HG02884 (cell line): ENCODE data around the gene PAEP.

Source experiments
- ATAC-seq: cut with Tn5 transposase; IDR thresholded peaks from one replicate; pipeline ENCODE4 v1.9.1; 2021; ENCODE audit warnings: mild to moderate bottlenecking, moderate library complexity; ENCODE audit not compliant: unreplicated experiment

Gene PAEP

GRCh38 chr9:135574331-135574730 lies 12.8 kb downstream of the PAEP start:
- no peak for ATAC-seq

DNA sequence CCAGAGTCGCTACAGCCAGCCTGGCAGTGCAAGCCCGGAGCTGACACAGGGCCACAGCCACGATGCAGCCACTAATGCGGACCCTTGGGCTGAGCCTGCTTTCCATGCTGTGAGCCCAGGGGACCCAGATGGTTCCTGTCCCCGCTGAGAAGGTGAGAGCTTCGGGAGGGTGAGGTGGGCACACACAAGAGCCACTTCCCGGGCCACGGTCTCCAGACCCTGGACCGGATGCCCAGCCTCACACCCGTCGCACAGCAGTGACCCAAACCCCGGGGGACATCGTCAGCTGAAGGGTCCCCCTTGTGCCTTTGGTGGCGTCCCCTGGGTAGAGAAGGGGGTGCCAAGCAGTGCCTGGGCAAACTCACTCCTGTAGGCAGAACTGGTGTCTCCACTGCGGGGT lies 13.4 kb downstream of the PAEP start:
- ATAC-seq = no peak

GRCh38 chr9:135575995-135576631 lies 14.6 kb downstream of the PAEP start:
- no peak for ATAC-seq

GRCh38 chr9:135577256-135577655 lies 15.7 kb downstream of the PAEP start:
- no peak for ATAC-seq

DNA sequence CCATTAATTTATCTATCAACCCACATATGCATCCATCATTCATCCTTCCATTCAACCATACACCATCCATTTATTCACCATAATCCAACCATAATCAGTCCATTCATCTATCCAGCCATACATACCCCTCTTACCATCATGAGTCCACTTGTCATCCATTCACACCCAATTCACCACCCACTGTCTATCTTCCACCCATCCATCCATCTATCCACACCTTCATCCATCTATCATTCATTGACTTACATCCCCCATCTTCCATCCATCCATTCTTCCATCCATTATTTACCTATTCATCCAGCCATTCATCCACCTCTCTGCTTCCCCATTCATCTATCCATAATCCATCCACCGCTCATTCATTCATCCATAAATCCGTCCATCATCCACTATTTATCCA lies 17.8 kb downstream of the PAEP start:
- no peak for ATAC-seq

GRCh38 chr9:135579889-135580660 lies 18.5 kb downstream of the PAEP start:
- ATAC-seq = no peak

DNA sequence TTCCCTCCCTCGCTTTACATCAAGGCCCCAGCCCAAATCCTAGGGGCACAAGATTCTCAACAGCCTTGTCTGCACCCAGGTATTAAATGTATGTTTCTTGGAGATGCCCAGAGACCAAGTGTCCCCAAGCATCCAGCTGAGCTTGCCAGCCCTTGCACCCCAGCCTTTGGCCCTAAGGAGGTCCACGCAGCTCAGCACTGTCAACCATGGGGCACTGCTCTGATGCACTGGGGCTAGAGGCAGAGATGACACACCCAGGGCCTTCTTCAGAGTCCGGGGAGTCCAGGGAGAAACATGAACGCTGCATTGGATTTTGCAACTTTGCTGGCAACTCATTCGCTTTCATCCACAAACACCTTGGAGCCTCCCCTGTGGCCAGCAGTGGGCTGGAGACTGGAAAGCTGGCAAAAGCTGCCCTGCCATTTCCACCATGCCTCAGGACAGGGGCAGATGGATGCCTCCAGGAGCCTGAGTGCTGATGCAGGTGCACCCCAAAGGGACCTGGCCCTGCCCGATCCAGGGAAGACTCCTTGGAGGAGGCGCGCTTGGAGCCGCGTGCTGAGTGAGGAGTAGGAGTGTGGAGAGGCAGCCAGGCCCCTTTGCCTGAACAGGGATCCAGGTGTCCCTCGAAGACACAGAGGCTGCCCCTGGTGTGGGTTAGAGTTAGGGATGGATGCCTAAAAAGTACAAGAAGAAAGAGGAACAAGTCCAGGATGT lies 19.3 kb downstream of the PAEP start:
- no peak for ATAC-seq

DNA sequence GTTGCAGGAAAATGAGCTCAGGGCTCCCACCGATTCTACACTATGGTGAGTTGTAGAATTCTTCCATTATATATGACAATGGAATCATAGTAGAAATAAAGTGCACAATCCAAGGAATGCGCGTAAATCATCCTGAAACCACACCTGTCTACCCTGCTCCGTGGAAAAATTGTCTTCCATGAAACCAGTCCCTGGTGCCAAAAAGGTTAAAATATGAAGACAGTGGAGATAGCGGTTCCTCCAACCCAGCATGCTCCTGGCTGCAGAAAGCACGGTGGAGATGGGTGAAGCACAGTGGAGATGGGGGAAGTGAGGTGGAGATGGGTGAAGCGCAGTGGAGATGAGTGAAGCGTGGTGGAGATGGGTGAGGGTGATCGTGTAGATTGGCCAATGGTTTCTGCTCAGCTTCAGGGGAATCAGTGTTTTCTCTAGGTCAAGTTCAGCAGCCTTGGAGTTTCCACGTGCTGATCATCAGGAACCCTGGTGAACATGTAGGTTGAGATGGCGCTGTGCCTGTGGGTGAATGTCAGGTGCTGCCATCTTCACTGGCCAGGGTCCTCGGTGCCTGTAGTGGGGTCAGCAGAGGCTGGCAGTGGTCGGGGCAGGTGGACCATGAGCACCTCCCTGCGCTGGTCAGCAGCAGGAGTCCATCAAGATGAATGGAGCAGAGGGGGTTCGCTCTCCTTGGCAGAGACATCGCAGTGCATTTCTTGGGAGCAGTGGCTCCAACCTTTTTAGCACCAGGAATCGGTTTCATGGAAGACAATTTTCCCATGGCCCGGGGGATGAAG lies 20.3 kb downstream of the PAEP start:
- ATAC-seq = no peak

DNA sequence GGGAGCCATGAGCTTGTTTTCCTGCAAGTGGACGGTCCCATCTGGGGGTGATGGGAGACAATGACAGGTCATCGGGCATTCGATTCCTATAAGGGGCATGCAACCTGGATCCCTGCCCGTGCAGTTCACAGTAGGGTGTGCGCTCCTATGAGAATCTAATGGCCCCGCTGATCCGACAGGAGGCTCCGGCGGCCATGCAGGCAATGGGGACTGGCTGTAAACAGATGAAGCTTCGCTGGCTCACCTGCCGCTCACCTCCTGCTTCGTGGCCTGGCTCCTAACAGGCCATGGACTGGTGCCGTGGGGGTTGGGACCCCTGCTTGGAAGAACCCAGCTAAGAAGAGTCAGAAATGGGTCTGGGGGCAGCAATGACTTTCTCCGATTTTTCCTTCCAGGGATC lies 21.0 kb downstream of the PAEP start:
- no peak for ATAC-seq

DNA sequence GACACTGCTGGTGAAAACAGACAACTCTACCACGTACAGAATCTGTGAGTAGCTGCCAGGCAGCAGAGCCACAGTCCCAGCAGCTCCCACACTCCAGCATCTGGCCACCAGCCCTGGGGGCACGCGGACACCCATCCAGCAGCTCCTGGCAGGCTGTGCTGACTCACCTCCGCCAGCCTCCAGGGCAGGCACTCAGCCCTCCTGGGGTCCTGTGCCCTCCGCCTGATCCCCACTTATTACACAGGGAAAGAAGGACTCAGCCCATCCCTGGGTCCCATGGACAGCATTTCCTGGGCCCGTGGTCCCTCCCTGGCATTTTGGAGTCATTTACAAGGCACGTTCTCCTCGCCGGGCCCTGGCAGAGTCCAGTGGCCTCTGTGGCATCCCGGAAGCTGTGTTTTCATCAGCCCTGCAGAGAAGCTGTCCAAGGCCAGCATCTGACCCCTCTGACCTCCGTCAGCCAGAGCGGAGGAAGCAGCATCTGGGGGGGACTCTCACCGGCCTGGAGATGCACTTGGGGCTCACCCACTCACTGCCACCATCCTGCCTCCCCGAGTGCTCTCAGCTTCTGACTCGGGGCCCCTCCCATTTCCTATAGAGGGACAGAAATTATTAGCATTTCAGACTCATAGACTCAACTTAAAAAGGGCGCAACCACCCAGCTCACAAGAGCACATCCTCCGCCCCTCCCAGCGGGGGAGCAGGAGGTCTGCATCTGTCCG lies 21.6 kb downstream of the PAEP start:
- ATAC-seq = no peak

DNA sequence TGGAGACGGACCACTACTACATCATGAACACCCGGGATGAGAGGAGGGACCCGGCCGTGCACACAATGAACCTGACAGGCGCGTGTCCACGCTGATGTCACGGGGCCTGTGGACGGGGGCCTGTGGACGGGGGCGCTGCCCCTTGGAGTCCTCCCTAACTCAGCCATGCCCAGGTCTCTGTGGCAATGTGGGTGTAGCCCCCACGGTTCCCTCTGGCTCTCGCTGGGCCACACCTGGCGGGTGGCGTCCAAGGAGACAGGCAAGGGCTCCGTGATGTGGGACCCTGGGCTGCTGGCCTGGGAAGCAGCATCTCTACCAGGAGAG lies 22.1 kb downstream of the PAEP start:
- ATAC-seq = no peak

DNA sequence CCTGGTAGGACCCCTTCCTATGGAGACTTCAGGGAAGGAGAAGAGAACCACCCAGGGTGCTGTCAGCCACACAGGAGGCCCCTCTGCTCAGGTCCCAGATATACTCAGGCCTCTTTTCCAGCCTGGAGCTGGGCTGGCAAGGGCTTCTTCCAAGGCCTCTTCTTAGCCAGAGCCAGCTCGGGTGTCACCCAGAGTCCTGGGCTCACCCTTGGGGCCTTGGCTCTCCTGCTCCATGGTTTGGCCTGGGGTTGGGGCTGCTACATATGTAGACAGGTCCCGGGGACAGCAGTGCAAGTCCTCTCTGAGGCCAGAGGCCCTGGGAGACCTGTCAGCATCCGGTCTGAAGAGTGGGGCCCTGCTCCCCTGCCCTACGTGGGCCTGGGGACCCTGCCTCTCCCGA lies 22.8 kb downstream of the PAEP start:
- no peak for ATAC-seq

DNA sequence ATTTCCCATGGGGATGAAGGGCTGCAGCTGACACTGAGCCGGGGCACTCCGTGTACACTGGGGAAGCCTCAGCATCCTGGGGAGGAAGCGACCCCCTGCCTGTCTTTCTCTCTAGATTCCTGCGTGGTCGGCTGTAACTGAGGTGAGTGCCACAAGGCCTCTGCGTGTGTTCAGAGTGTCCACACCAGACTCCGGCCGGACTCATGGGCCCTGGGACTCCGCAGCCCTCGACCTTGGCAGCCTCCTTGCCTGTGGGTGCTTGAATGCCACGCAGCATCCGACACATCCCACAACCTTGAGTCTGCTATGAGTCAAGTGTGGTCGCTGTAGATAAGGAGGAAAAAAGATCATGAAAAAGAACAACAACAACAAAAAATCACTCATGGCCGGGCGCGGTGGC lies 23.4 kb downstream of the PAEP start:
- ATAC-seq = no peak

DNA sequence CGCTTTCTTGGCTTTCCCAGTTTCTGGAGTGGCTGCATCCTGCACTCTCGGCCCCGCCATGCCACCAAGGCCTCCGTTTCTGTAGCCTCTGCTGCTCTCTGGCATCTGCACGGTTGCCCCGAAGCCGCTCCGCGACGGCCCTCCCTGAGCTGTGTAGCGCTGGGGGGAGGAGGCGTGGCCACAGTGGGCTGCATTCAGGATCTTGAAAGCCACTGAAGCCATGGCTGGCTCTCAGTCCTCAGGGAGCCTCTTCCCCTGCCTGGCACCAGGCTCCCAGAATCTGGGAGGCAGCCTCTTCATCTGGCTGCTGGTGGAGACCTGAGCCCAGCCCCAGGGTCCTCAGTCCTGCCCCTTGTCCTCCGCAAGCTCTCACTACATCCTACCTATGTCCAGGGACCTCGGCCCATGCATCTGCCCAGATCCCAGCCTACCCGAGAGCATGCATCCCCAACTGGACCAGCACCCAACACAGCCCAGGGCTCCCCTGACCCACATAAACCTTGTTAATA lies 25.1 kb downstream of the PAEP start:
- no peak for ATAC-seq

DNA sequence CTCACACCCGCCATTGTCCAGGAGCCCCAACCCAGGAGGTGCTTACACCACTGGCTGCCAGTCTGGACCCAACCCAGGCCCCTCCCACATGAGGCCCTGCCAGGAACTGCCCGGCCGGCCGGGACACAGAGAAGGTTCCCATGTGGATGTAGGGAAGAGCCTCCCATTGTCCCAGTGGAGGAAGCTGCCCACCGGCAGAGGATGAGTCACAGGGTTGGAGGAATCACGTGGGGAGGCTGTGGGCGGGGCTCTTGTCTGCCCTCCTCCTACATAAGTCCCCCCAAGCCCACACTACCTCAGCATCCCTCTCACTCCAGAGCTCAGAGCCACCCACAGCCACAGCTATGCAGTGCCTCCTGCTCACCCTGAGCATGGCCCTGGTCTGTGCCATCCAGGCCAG lies 26.1 kb downstream of the PAEP start:
- ATAC-seq = no peak

- no peak for ATAC-seq
Observed at GRCh38 chr9:135588371-135588770, 26.8 kb downstream of the PAEP start.

DNA sequence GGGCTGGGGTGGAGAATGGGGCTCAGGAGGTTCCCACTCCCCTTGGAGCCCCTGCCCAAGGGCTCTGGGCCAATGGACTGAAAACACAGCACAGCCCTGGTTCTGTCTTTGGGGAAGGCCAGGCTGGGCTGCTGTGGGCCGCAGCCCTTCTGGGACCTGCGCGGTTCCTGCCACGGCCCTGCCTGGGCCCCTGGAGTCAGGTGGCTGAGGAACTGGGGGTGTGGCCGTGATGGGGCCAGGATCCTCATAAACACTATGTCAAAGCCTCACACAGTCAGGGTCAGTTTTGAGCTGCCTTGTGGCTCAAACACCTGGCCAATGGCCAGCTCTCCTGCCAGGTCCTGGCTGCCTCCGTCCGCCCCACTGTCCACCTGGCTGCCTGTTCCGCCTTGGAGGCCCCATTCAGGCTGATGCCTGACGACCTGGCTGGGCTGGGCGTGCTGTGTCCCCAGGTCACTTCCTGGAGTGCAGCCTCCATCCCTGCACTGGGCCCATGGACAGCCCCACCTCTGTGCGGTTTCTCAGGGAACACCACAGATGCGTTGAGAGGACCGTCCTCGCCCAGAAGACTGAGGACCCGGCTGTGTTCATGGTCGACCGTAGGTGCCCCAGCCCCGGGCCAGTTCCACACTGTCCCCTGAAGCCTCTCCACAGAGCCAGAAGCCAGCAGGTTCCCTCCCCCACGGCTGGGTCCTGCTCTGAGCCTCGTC lies 27.5 kb downstream of the PAEP start:
- ATAC-seq = no peak

GRCh38 chr9:135589596-135590485 lies 28.3 kb downstream of the PAEP start:
- ATAC-seq = no peak

GRCh38 chr9:135590486-135591079 lies 29.0 kb downstream of the PAEP start:
- no peak for ATAC-seq
